Coronary artery (tissue), 2 donors: ENCODE measurements around the gene CCDC88A.

ENCODE experiments used
- DNase-seq: peaks from one replicate; pipeline ENCODE4 v3.0.0-alpha.2; 2017; ENCODE audit warnings: low spot score
- H3K27ac ChIP-seq, 2 donors: fragments of 200-600 bp; sonication (generic); one replicate each; pipeline ENCODE4 v1.5.1; 2016 to 2019
- H3K4me3 ChIP-seq: fragments of 200-600 bp; sonication (generic); 2 replicates; pipeline ENCODE4 v1.5.1; 2016; ENCODE audit warnings: mild to moderate bottlenecking, moderate library complexity
- TF ChIP-seq, protein P1 (sequence below): fragments of 200-600 bp; sonication (generic); IDR thresholded peaks from one replicate; pipeline ENCODE4 v1.5.1; 2019; ENCODE audit warnings: antibody characterized with exemption

CCDC88A gene

GRCh38 chr2:55415300-55415699 lies 4.4 kb downstream of the CCDC88A start:
- no peak overlapping the region for H3K27ac ChIP-seq
- DNase-seq: no peak
- H3K4me3 ChIP-seq: no peak overlapping the region
- TF ChIP-seq, protein P1, sequence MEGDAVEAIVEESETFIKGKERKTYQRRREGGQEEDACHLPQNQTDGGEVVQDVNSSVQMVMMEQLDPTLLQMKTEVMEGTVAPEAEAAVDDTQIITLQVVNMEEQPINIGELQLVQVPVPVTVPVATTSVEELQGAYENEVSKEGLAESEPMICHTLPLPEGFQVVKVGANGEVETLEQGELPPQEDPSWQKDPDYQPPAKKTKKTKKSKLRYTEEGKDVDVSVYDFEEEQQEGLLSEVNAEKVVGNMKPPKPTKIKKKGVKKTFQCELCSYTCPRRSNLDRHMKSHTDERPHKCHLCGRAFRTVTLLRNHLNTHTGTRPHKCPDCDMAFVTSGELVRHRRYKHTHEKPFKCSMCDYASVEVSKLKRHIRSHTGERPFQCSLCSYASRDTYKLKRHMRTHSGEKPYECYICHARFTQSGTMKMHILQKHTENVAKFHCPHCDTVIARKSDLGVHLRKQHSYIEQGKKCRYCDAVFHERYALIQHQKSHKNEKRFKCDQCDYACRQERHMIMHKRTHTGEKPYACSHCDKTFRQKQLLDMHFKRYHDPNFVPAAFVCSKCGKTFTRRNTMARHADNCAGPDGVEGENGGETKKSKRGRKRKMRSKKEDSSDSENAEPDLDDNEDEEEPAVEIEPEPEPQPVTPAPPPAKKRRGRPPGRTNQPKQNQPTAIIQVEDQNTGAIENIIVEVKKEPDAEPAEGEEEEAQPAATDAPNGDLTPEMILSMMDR: no peak

DNA sequence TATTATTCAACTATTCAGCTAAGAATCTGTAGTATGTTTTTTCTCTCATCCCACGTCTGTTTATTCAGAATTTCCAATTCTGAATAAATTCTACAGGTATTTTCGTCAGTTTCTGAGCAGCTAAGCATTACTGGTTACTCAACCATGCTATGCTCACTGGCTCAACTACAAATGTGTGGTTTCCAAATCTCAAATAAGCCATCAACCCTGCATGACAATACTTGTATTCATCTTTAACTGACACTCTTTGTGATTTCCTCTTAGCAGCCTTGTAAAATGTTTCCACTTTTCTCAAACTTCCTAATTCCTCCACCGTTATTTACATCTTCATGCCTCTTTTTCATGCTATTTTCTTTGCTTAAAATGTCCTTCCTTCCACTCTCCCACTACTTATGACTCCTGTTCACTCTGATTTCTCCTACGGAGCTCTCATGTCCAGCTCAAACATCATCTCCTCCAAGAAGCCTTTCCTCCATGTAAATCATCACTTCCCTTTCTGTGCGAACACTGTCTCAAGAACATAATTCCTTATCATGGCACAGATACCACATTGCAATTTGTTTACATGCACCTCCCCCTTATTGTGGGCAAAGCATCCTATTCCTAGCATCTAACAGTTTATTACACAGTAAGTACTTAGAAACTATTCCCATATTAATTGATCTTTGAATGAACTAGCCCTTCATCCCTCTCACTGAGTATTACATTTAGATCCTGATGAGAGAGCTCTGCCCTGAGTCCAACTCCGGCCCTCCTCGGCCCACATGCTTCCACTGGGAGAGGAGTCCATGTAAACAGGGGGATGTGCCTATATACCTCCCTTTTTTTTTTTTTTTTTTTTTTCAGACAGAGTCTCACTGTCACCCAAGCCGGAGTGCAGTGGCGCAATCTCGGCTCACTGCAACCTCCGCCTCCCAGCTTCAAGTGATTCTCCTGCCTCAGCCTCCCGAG lies 10.5 kb downstream of the CCDC88A start:
- Histone ChIP-seq H3K4me3 (no peak overlapping the region), H3K27ac (no peak overlapping the region)
- DNase-seq: no peak
- TF ChIP-seq, protein P1: no peak

GRCh38 chr2:55408098-55408882 lies 11.4 kb downstream of the CCDC88A start:
- Histone ChIP-seq H3K4me3 (no peak overlapping the region), H3K27ac (no peak overlapping the region)
- TF ChIP-seq, protein P1: no peak
- DNase-seq: no peak

GRCh38 chr2:55405116-55405515 lies 14.5 kb downstream of the CCDC88A start:
- Histone ChIP-seq H3K27ac (no peak overlapping the region), H3K4me3 (no peak overlapping the region)
- TF ChIP-seq, protein P1: no peak
- no peak for DNase-seq

DNA sequence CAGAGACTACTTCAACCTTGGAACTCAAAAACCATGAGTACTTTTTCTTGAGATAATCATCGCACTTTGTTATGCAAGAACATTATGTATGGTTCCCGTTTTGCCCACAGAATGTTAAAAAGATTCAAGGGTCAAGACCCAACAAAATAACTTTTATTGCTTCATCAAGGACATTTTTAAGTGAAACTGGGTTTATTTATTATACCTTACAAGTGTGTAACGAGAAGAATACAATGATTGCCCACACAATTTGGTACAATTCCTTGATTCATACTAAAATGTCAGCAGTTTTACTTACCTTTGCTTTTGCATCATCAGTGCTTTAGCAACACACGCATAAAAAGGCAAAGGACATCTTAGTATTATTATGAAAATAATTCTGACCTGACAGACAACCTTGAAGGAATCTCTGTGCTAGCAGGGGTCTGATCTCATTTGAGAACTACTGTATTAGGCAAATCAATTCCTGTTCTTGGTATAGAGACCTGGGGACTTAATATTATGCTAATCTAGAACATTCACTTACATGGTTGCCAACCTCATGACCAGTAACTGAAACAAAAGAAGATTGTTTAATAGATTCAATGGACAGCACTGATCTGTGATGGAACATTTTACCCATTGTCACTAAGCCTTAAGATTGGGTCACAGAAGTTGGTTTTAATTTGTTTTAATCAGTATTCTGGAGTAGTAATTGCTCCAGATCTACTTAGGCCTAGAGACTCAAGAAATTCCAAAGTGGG lies 16.2 kb downstream of the CCDC88A start:
- Histone ChIP-seq H3K27ac (no peak overlapping the region), H3K4me3 (no peak overlapping the region)
- no peak for DNase-seq
- TF ChIP-seq, protein P1: no peak

GRCh38 chr2:55401124-55401523 lies 18.5 kb downstream of the CCDC88A start:
- Histone ChIP-seq H3K27ac (no peak overlapping the region), H3K4me3 (no peak overlapping the region)
- TF ChIP-seq, protein P1: no peak
- no peak for DNase-seq
